A549 (cell line): Measurements from ENCODE around the gene PUM2.

Source experiments
- BHLHE40 ChIP-seq: IDR thresholded peaks from 2 replicates; pipeline ENCODE4 v1.6.1; 2012; ENCODE audit warnings: low read depth, low read length, inconsistent platforms
- CEBPB ChIP-seq, 2 experiments: fragments of >200 bp in 1 of 2; sonication (Bioruptor Twin) in 1 of 2; formaldehyde crosslinking in 1 of 2; IDR thresholded peaks; 2 replicates each; pipeline ENCODE4 v1.6.1; 2012 to 2016
- CTCF ChIP-seq: fragments of >200 bp; sonication (Bioruptor Twin); formaldehyde crosslinking; IDR thresholded peaks from 3 replicates; pipeline ENCODE4 v1.5.1; 2016
- EP300 ChIP-seq, 2 experiments: fragments of >200 bp; sonication (Bioruptor Twin); formaldehyde crosslinking; IDR thresholded peaks; 2 replicates in 1 of 2; 3 replicates in 1 of 2; pipeline ENCODE4 v1.6.1; 2016 to 2017
- ESRRA ChIP-seq: fragments of 150-350 bp; IDR thresholded peaks from 2 replicates; pipeline ENCODE4 v1.6.1; 2014; ENCODE audit warnings: mild to moderate bottlenecking, low read length, borderline replicate concordance
- HMGXB4 ChIP-seq: fragments of 250-450 bp; sonication (Bioruptor Pico); IDR thresholded peaks from 2 replicates; pipeline ENCODE4 v1.5.0; 2021; ENCODE audit warnings: mild to moderate bottlenecking, moderate library complexity, borderline replicate concordance
- JUNB ChIP-seq: fragments of >200 bp; sonication (Bioruptor Twin); formaldehyde crosslinking; IDR thresholded peaks from 2 replicates; pipeline ENCODE4 v1.6.1; 2016
- MAX ChIP-seq: IDR thresholded peaks from 2 replicates; pipeline ENCODE4 v1.6.1; 2012
- MYC ChIP-seq: IDR thresholded peaks from 2 replicates; pipeline ENCODE4 v1.6.1; 2012; ENCODE audit warnings: mild to moderate bottlenecking, inconsistent platforms, low read length, improper control_type of control experiment, borderline replicate concordance
- POLR2A ChIP-seq: IDR thresholded peaks from 2 replicates; pipeline ENCODE4 v1.6.1; 2012; ENCODE audit warnings: mild to moderate bottlenecking, low read length
- RAD21 ChIP-seq, 2 experiments: fragments of >200 bp in 1 of 2; sonication (Bioruptor Twin) in 1 of 2; formaldehyde crosslinking in 1 of 2; IDR thresholded peaks in 1 of 2; conservative IDR thresholded peaks in 1 of 2; 2 replicates in 1 of 2; 3 replicates in 1 of 2; pipeline ENCODE4 v1.6.1; 2012 to 2018; ENCODE audit warnings: inconsistent platforms in 1 of 2
- RCOR1 ChIP-seq: fragments of 150-350 bp; IDR thresholded peaks from 2 replicates; pipeline ENCODE4 v1.6.1; 2014; ENCODE audit warnings: antibody characterized with exemption, low read length, low read depth
- RNF2 ChIP-seq: fragments of 200-600 bp; sonication (generic); IDR thresholded peaks from 2 replicates; pipeline ENCODE4 v1.6.1; 2016; ENCODE audit warnings: low read depth, mild to moderate bottlenecking, antibody characterized with exemption, moderate library complexity, borderline replicate concordance

- TF ChIP-seq JUNB: no peak
- no peak for TF ChIP-seq RAD21 (conservative IDR thresholded peaks at IDR 0.05 in 1 of 2, IDR thresholded peaks at IDR 0.05 in 1 of 2)
- no peak for TF ChIP-seq POLR2A
- no peak for TF ChIP-seq MYC
- no peak for TF ChIP-seq CTCF
- TF ChIP-seq EP300 (IDR thresholded peaks at IDR 0.05): no peak
- TF ChIP-seq CEBPB (IDR thresholded peaks at IDR 0.05): no peak
- TF ChIP-seq HMGXB4 (CRISPR knock-in tag): no peak
- no peak for TF ChIP-seq ESRRA
- no peak for TF ChIP-seq MAX
- TF ChIP-seq RNF2: no peak
- no peak for TF ChIP-seq BHLHE40
- TF ChIP-seq RCOR1: no peak
Measured at GRCh38 chr2:20249170-20249569, 101.5 kb downstream of the PUM2 start.
